Measurements from ENCODE around the gene NTRK3.
"Not testable (repeated sequence)": the region's sequence is repeated elsewhere in the genome, so short reads cannot be mapped to it uniquely, and the experiment has no call there.

The NTRK3 gene

GRCh38 chr15:88073391-88073691 lies 183.2 kb downstream of the NTRK3 start:
- Histone ChIP-seq H4K20me1 (ENCODE audit: insufficient read depth, low read length, poor library complexity, severe bottlenecking) (no peaks in the 10 kb centered on the region), H3K4me2 (ENCODE audit: low read depth, low read length, poor library complexity, severe bottlenecking) (no peak overlapping the region), H3K36me3 (ENCODE audit: insufficient read depth, low read length) (no peaks in the 10 kb centered on the region), H3K9ac (ENCODE audit: low read depth, low read length, poor library complexity, severe bottlenecking) (no peak overlapping the region), H3K4me1 (ENCODE audit: insufficient read depth, low read length, poor library complexity, severe bottlenecking) (no peaks in the 10 kb centered on the region), H3F3A (ENCODE audit: low read depth) (no peaks in the 10 kb centered on the region), H3K27me3 (ENCODE audit: insufficient read depth, low read length, poor library complexity, severe bottlenecking) (no peaks in the 10 kb centered on the region), H3K9me2 (replicated peaks; ENCODE audit: low read depth, low read length) (no peaks in the 10 kb centered on the region), H3K79me2 (ENCODE audit: insufficient read depth, low read length) (no peaks in the 10 kb centered on the region), H3K9me3 (ENCODE audit: insufficient read depth, low read depth, low read length) (no peaks in the 10 kb centered on the region), H2AFZ (ENCODE audit: low read length) (no peak overlapping the region), H3K4me3 (ENCODE audit: low read length, poor library complexity, severe bottlenecking) (no peak overlapping the region)
- TF ChIP-seq CTCF (conservative IDR thresholded peaks at IDR 0.05; ENCODE audit: low read length) (no peak), EZH2phosphoT487 (IDR thresholded peaks at IDR 0.05; ENCODE audit: borderline replicate concordance) (no peak)

- no peak for TF ChIP-seq CTCF (conservative IDR thresholded peaks at IDR 0.05; ENCODE audit: low read length)
- TF ChIP-seq EZH2phosphoT487 (IDR thresholded peaks at IDR 0.05; ENCODE audit: borderline replicate concordance): no peak
- H3K9ac ChIP-seq (ENCODE audit: low read depth, low read length, poor library complexity, severe bottlenecking): no peak overlapping the region
- no peaks in the 10 kb centered on the region for H3K79me2 ChIP-seq (ENCODE audit: insufficient read depth, low read length)
- no peaks in the 10 kb centered on the region for H3K9me2 ChIP-seq (replicated peaks; ENCODE audit: low read depth, low read length)
- H3K27me3 ChIP-seq (ENCODE audit: insufficient read depth, low read length, poor library complexity, severe bottlenecking): no peaks in the 10 kb centered on the region
- no peak overlapping the region for H3K4me2 ChIP-seq (ENCODE audit: low read depth, low read length, poor library complexity, severe bottlenecking)
- H4K20me1 ChIP-seq (ENCODE audit: insufficient read depth, low read length, poor library complexity, severe bottlenecking): no peaks in the 10 kb centered on the region
- no peaks in the 10 kb centered on the region for H3K36me3 ChIP-seq (ENCODE audit: insufficient read depth, low read length)
- H3K4me1 ChIP-seq (ENCODE audit: insufficient read depth, low read length, poor library complexity, severe bottlenecking): no peaks in the 10 kb centered on the region
- H3K9me3 ChIP-seq (ENCODE audit: insufficient read depth, low read depth, low read length): no peaks in the 10 kb centered on the region
- no peak overlapping the region for H2AFZ ChIP-seq (ENCODE audit: low read length)
- no peaks in the 10 kb centered on the region for H3F3A ChIP-seq (ENCODE audit: low read depth)
- no peak overlapping the region for H3K4me3 ChIP-seq (ENCODE audit: low read length, poor library complexity, severe bottlenecking)
These were observed 183.7 kb downstream of the NTRK3 start for GRCh38 chr15:88072598-88073390.

GRCh38 chr15:88072133-88072532 lies 184.4 kb downstream of the NTRK3 start:
- not testable (repeated sequence) for H3K9me2 ChIP-seq (replicated peaks; ENCODE audit: low read depth, low read length)

GRCh38 chr15:88071141-88071540 lies 185.4 kb downstream of the NTRK3 start:
- no peak overlapping the region for H3K9ac ChIP-seq (ENCODE audit: low read depth, low read length, poor library complexity, severe bottlenecking)
- no peaks in the 10 kb centered on the region for H3K36me3 ChIP-seq (ENCODE audit: insufficient read depth, low read length)
- H3F3A ChIP-seq (ENCODE audit: low read depth): no peaks in the 10 kb centered on the region
- H3K9me2 ChIP-seq (replicated peaks; ENCODE audit: low read depth, low read length): no peaks in the 10 kb centered on the region
- H4K20me1 ChIP-seq (ENCODE audit: insufficient read depth, low read length, poor library complexity, severe bottlenecking): no peaks in the 10 kb centered on the region
- no peaks in the 10 kb centered on the region; the same call in 1 of the 2 replicates for H3K9me3 ChIP-seq (ENCODE audit: insufficient read depth, low read depth, low read length)
- H3K4me1 ChIP-seq (ENCODE audit: insufficient read depth, low read length, poor library complexity, severe bottlenecking): no peaks in the 10 kb centered on the region
- H2AFZ ChIP-seq (ENCODE audit: low read length): no peak overlapping the region
- no peaks in the 10 kb centered on the region for H3K79me2 ChIP-seq (ENCODE audit: insufficient read depth, low read length)
- H3K4me2 ChIP-seq (ENCODE audit: low read depth, low read length, poor library complexity, severe bottlenecking): no peak overlapping the region
- TF ChIP-seq CTCF (conservative IDR thresholded peaks at IDR 0.05; ENCODE audit: low read length) (no peak), EZH2phosphoT487 (IDR thresholded peaks at IDR 0.05; ENCODE audit: borderline replicate concordance) (no peak)
- H3K4me3 ChIP-seq (ENCODE audit: low read length, poor library complexity, severe bottlenecking): no peak overlapping the region
- H3K27me3 ChIP-seq (ENCODE audit: insufficient read depth, low read length, poor library complexity, severe bottlenecking): no peaks in the 10 kb centered on the region

More at GRCh38 chr15:88072133-88072532, 184.4 kb downstream of the NTRK3 start:
- H2AFZ ChIP-seq (ENCODE audit: low read length); H4K20me1 ChIP-seq (ENCODE audit: insufficient read depth, low read length, poor library complexity, severe bottlenecking); H3K9me3 ChIP-seq (ENCODE audit: insufficient read depth, low read depth, low read length); H3K79me2 ChIP-seq (ENCODE audit: insufficient read depth, low read length); H3K4me2 ChIP-seq (ENCODE audit: low read depth, low read length, poor library complexity, severe bottlenecking); H3K27me3 ChIP-seq (ENCODE audit: insufficient read depth, low read length, poor library complexity, severe bottlenecking); H3K4me3 ChIP-seq (ENCODE audit: low read length, poor library complexity, severe bottlenecking); H3K9ac ChIP-seq (ENCODE audit: low read depth, low read length, poor library complexity, severe bottlenecking); H3K4me1 ChIP-seq (ENCODE audit: insufficient read depth, low read length, poor library complexity, severe bottlenecking); H3K36me3 ChIP-seq (ENCODE audit: insufficient read depth, low read length); H3F3A ChIP-seq (ENCODE audit: low read depth): not testable (repeated sequence)

All from Loucy (cell line).